HepG2 (cell line): ENCODE measurements around the gene SIM1. TPM values are rescaled to one million over a fixed set of nuclear protein-coding genes. Genes with fewer than 3 reads are reported as not detected.

Experiments used
- ATAC-seq: fragments of 200-7000 bp; cut with Tn5 transposase; 3 replicates; pipeline ENCODE4 v1.9.1; 2020; ENCODE audit warnings: mild to moderate bottlenecking, moderate library complexity
- BruUV-seq: library from RNA; stranded (reverse); fragments of 400-500 nt; replicated peaks from 2 replicates; lab custom pipeline; 2021; lab: Mats Ljungman, UMichigan
- CTCF ChIA-PET: fragments of 300-600 bp; formaldehyde crosslinking; extraction: SDS; loops from one replicate; lab custom pipeline; 2021; ENCODE audit warnings: low total read pairs, inconsistent platforms, low intra/inter-chr PET ratio; lab: Yijun Ruan, JAX
- POLR2A ChIA-PET: fragments of 350-600 bp; sonication (Branson Sonifier 250); formaldehyde crosslinking; loops from one replicate; lab custom pipeline; 2020; ENCODE audit warnings: antibody characterized with exemption, inconsistent platforms; lab: Yijun Ruan, JAX
- DNase-seq: peaks from one replicate; pipeline ENCODE4 v3.0.0-alpha.2; 2015; ENCODE audit warnings: low spot score
- FAIRE-seq: peaks from 3 replicates; lab custom pipeline; 2011; peaks lifted over from hg19 to GRCh38; lab: Jason Lieb, UNC
- H2AFZ ChIP-seq: one replicate; pipeline ENCODE4 v1.6.1; 2011; ENCODE audit warnings: low read length, inconsistent platforms
- H3K27ac ChIP-seq: fragments of 300-600 bp; 3 replicates; pipeline ENCODE4 v1.8.0; 2011; ENCODE audit warnings: mixed run types, mild to moderate bottlenecking, mixed read lengths, low read length, inconsistent platforms; ENCODE audit not compliant: insufficient read depth; ENCODE audit errors: extremely low read length
- H3K27me3 ChIP-seq, 2 experiments: fragments of 200-600 bp in 1 of 2; 2 replicates in 1 of 2; 3 replicates in 1 of 2; pipeline versions ENCODE4 v1.6.0 to v1.8.0; 2011; ENCODE audit warnings: low read length in 2 of 2, mild to moderate bottlenecking in 2 of 2, moderate library complexity in 2 of 2, inconsistent platforms in 1 of 2; ENCODE audit not compliant: insufficient read depth in 2 of 2, control insufficient read depth in 1 of 2
- H3K36me3 ChIP-seq, 2 experiments: fragments of 200-600 bp in 1 of 2; replicated peaks in 1 of 2; 2 replicates in 1 of 2; 3 replicates in 1 of 2; pipeline versions ENCODE4 v1.5.1 to v1.8.0; 2011; ENCODE audit warnings: low read length in 2 of 2, inconsistent platforms in 1 of 2; ENCODE audit not compliant: insufficient read depth in 2 of 2, control insufficient read depth in 1 of 2
- H3K4me1 ChIP-seq: 2 replicates; pipeline ENCODE4 v1.5.1; 2012; ENCODE audit warnings: low read length, inconsistent platforms; ENCODE audit not compliant: insufficient read depth
- H3K4me2 ChIP-seq: 2 replicates; pipeline ENCODE4 v1.6.0; 2011; ENCODE audit warnings: low read depth, low read length, inconsistent platforms
- H3K4me3 ChIP-seq, 3 experiments: fragments of 200-600 bp in 1 of 3; sonication (generic), shearing (Covaris generic) in 1 of 3; replicated peaks in 1 of 3; 2 replicates each; pipeline ENCODE4 v1.5.1; 2011 to 2016; ENCODE audit warnings: low read length in 3 of 3, inconsistent platforms in 2 of 3, low read depth in 2 of 3, mild to moderate bottlenecking in 2 of 3, control low read depth in 1 of 3, mixed read lengths in 1 of 3; ENCODE audit not compliant: insufficient read depth in 1 of 3
- H3K79me2 ChIP-seq: one replicate; pipeline ENCODE4 v1.6.1; 2011; ENCODE audit warnings: low read length, inconsistent platforms; ENCODE audit not compliant: insufficient read depth
- H3K9ac ChIP-seq: 2 replicates; pipeline ENCODE4 v1.6.0; 2011; ENCODE audit warnings: mild to moderate bottlenecking, low read depth, low read length, inconsistent platforms; ENCODE audit not compliant: insufficient read depth
- H3K9me3 ChIP-seq: 2 replicates; pipeline ENCODE4 v1.5.1; 2012; ENCODE audit warnings: mild to moderate bottlenecking, low read length
- H4K20me1 ChIP-seq: 2 replicates; pipeline ENCODE4 v1.6.0; 2011; ENCODE audit warnings: inconsistent platforms, mild to moderate bottlenecking, low read length, moderate library complexity; ENCODE audit not compliant: insufficient read depth
- ADNP ChIP-seq: sonication (generic); formaldehyde crosslinking; IDR thresholded peaks from 2 replicates; pipeline ENCODE4 v1.4.0; 2020; ENCODE audit warnings: missing genetic modification reagents
- AKAP8 ChIP-seq: sonication (generic); formaldehyde crosslinking; IDR thresholded peaks from 2 replicates; pipeline ENCODE4 v1.5.1; 2020; ENCODE audit warnings: mild to moderate bottlenecking, missing genetic modification reagents
- ARNT2 ChIP-seq: sonication (generic); formaldehyde crosslinking; IDR thresholded peaks from 2 replicates; pipeline ENCODE4 v1.8.0; 2022; ENCODE audit warnings: mild to moderate bottlenecking, low read depth, missing genetic modification reagents, moderate library complexity
- CSRNP2 ChIP-seq: sonication (generic); formaldehyde crosslinking; conservative IDR thresholded peaks from 2 replicates; pipeline ENCODE4 v1.8.0; 2022; ENCODE audit warnings: low read depth, missing genetic modification reagents
- ERF ChIP-seq: IDR thresholded peaks from 2 replicates; pipeline ENCODE4 v1.6.1; 2018; ENCODE audit warnings: missing biosample characterization, missing genetic modification reagents
- ETS1 ChIP-seq: sonication (generic); formaldehyde crosslinking; IDR thresholded peaks from 2 replicates; pipeline ENCODE4 v1.4.0; 2020; ENCODE audit warnings: missing genetic modification reagents
- GABPA ChIP-seq, 2 experiments: IDR thresholded peaks; 2 replicates each; pipeline ENCODE4 v1.6.1; 2011 to 2016; ENCODE audit warnings: low read depth in 2 of 2, low read length in 1 of 2, missing biosample characterization in 1 of 2, missing genetic modification characterization in 1 of 2
- KLF15 ChIP-seq: sonication (generic); formaldehyde crosslinking; IDR thresholded peaks from 2 replicates; pipeline ENCODE4 v1.8.1; 2023; ENCODE audit warnings: borderline replicate concordance, mild to moderate bottlenecking, inconsistent platforms, missing genetic modification reagents, mixed read lengths
- MZF1 ChIP-seq: sonication (generic); formaldehyde crosslinking; IDR thresholded peaks from 2 replicates; pipeline ENCODE4 v1.8.1; 2023; ENCODE audit warnings: mild to moderate bottlenecking, missing genetic modification reagents, borderline replicate concordance
- SNAPC4 ChIP-seq: sonication (generic); formaldehyde crosslinking; IDR thresholded peaks from 2 replicates; pipeline ENCODE4 v1.4.0; 2020; ENCODE audit warnings: mild to moderate bottlenecking, missing genetic modification reagents
- ZBTB14 ChIP-seq: sonication (generic); formaldehyde crosslinking; IDR thresholded peaks from 2 replicates; pipeline ENCODE4 v1.4.0; 2020; ENCODE audit warnings: missing genetic modification reagents
- ZNF180 ChIP-seq: sonication (generic); formaldehyde crosslinking; IDR thresholded peaks from 2 replicates; pipeline ENCODE4 v1.4.0; 2020; ENCODE audit warnings: low read depth, missing genetic modification reagents, borderline replicate concordance
- ZNF260 ChIP-seq: sonication (generic); formaldehyde crosslinking; IDR thresholded peaks from 2 replicates; pipeline ENCODE4 v1.4.0; 2020; ENCODE audit warnings: missing genetic modification reagents, low read depth, mild to moderate bottlenecking, borderline replicate concordance
- ZNF510 ChIP-seq: sonication (generic); formaldehyde crosslinking; IDR thresholded peaks from 2 replicates; pipeline ENCODE4 v1.4.0; 2020; ENCODE audit warnings: low read depth, mild to moderate bottlenecking, missing genetic modification reagents
- ZNF564 ChIP-seq: sonication (generic); formaldehyde crosslinking; IDR thresholded peaks from 2 replicates; pipeline ENCODE4 v1.8.1; 2023; ENCODE audit warnings: mild to moderate bottlenecking, missing genetic modification reagents
- ZNF761 ChIP-seq: sonication (generic); formaldehyde crosslinking; conservative IDR thresholded peaks from 2 replicates; pipeline ENCODE4 v1.4.0; 2020; ENCODE audit warnings: mild to moderate bottlenecking, missing genetic modification reagents
- ZNF879 ChIP-seq: sonication (generic); formaldehyde crosslinking; IDR thresholded peaks from 2 replicates; pipeline ENCODE4 v1.8.1; 2023; ENCODE audit warnings: missing genetic modification reagents
- WGBS: methylation state at CpG from one replicate; pipeline ENCODE4 v1.1.6; 2017; ENCODE audit warnings: low lambda C conversion rate; 5-methylcytosine and 5-hydroxymethylcytosine counted together
- in situ Hi-C: cut with HindIII; loops from 2 replicates; pipeline ENCODE4 v1.10.0; 2017; ENCODE audit warnings: low pct_unique_long_range_greater_than_20kb; ENCODE audit not compliant: extremely low pct_ligation_motif_present
- intact Hi-C: fragments of 100-400 bp; cut with micrococcal nuclease; formaldehyde crosslinking; loops from one replicate; pipeline ENCODE4 v1.10.0; 2022; ENCODE audit not compliant: unreplicated experiment
- polyA plus RNA-seq, 8 experiments: library from polyadenylated mRNA; depleted of rRNA in 3 of 8; stranded (reverse) in 7 of 8; unstranded in 1 of 8; fragments of >200 nt; fragmentation: Illumina TruSeq in 4 of 8; extraction: Trizol in 4 of 8; gene quantifications; 2 replicates each; pipeline versions ENCODE4 v1.2.1 to v1.2.3, GENCODE V29; 2011 to 2016; ENCODE audit warnings: low read depth in 4 of 8, missing spikeins in 1 of 8, mixed read lengths in 1 of 8; ENCODE audit not compliant: insufficient read depth in 1 of 8
- total RNA-seq, 5 experiments: library from RNA; depleted of rRNA; stranded (reverse); fragments of >200 nt; fragmentation: Illumina TruSeq; extraction: Trizol; gene quantifications; 2 replicates each; pipeline ENCODE4 v1.2.3, GENCODE V29; 2016; ENCODE audit warnings: low read depth in 1 of 5

SIM1 gene
- total and polyA plus RNA-seq, 2 of the 13 experiments (the other 11 are each of a cell fraction or from before 2014, with no cell fraction given), result not detected

- CTCF ChIA-PET, result no interaction called here
- DNase-seq, result no peak
- Histone ChIP-seq H2AFZ (no peak overlapping the region), H3K27ac (no peak overlapping the region), H3K27me3 (peaks cover 0 to 21% of the 10 kb centered on the region in 2 experiments; a peak in 3 of 5 replicates), H3K79me2 (no peaks in the 10 kb centered on the region), H3K36me3 (no peaks in the 10 kb centered on the region), H4K20me1 (no peaks in the 10 kb centered on the region), H3K4me3 (no peak overlapping the region), H3K9ac (no peak overlapping the region), H3K4me1 (peaks cover 15% of the 10 kb centered on the region), H3K9me3 (no peaks in the 10 kb centered on the region), H3K4me2 (no peak overlapping the region)
- intact Hi-C loops, result no loop called here
- in situ Hi-C loops, result no loop called here
- ATAC-seq, result no peak
- POLR2A ChIA-PET, result no interaction called here
- WGBS, result 10% methylated on average over 5 of the region's 5 CpGs
- BruUV-seq, result no TSS peak
- FAIRE-seq, result no peak
- TF ChIP-seq ZNF564 (CRISPR knock-in tag), result no peak
- TF ChIP-seq ZNF260 (CRISPR knock-in tag), result no peak
- no peak for TF ChIP-seq CSRNP2 (CRISPR knock-in tag)
- no peak for TF ChIP-seq SNAPC4
- no peak for TF ChIP-seq ARNT2 (CRISPR knock-in tag)
- TF ChIP-seq AKAP8 (CRISPR knock-in tag), result no peak
- no peak for TF ChIP-seq ETS1 (CRISPR knock-in tag)
- no peak for TF ChIP-seq ZNF761 (CRISPR knock-in tag)
- TF ChIP-seq ZNF510 (CRISPR knock-in tag), result no peak
- TF ChIP-seq ZNF879 (CRISPR knock-in tag), result no peak
- TF ChIP-seq ERF (CRISPR knock-in tag), result no peak
- TF ChIP-seq MZF1 (CRISPR knock-in tag), result no peak
- TF ChIP-seq GABPA (IDR thresholded peaks at IDR 0.05; ENCODE audit: low read depth, low read length), result no peak
- TF ChIP-seq GABPA (CRISPR knock-in tag; IDR thresholded peaks at IDR 0.05; ENCODE audit: low read depth), result no peak
- TF ChIP-seq ZBTB14 (CRISPR knock-in tag), result no peak
- TF ChIP-seq ADNP, result no peak
- TF ChIP-seq ZNF180, result no peak
- TF ChIP-seq KLF15, result no peak
These were observed 19.8 kb upstream of the SIM1 start for GRCh38 chr6:100484474-100484873.
